Muscle layer of duodenum (tissue), 2 donors: ENCODE results near the gene GALNT9.

Experiments used
- H3K27ac ChIP-seq: one replicate; pipeline ENCODE4 v1.7.0; 2013; ENCODE audit warnings: mild to moderate bottlenecking, low read length
- H3K27me3 ChIP-seq: one replicate; pipeline ENCODE4 v1.7.0; 2013; ENCODE audit warnings: low read depth, mild to moderate bottlenecking, control low read depth, low read length
- H3K36me3 ChIP-seq, 2 donors: one replicate each; pipeline ENCODE4 v1.7.0; 2013; ENCODE audit warnings: low read length in 2 of 2, control low read depth in 1 of 2, mild to moderate bottlenecking in 1 of 2; ENCODE audit not compliant: insufficient read depth in 2 of 2, control insufficient read depth in 1 of 2
- H3K4me1 ChIP-seq, 2 donors: one replicate each; pipeline ENCODE4 v1.7.0; 2013; ENCODE audit warnings: low read length in 2 of 2, mild to moderate bottlenecking in 2 of 2, control low read depth in 1 of 2, moderate library complexity in 1 of 2; ENCODE audit not compliant: insufficient read depth in 2 of 2, control insufficient read depth in 1 of 2
- H3K4me3 ChIP-seq, 2 donors: one replicate each; pipeline ENCODE4 v1.7.0; 2013; ENCODE audit warnings: low read length in 2 of 2, low read depth in 1 of 2, mild to moderate bottlenecking in 1 of 2
- H3K9me3 ChIP-seq, 2 donors: one replicate each; pipeline ENCODE4 v1.7.0; 2013; ENCODE audit warnings: low read length in 2 of 2, control low read depth in 1 of 2, mild to moderate bottlenecking in 1 of 2; ENCODE audit not compliant: control insufficient read depth in 1 of 2
- donor health status: healthy.

Gene GALNT9

DNA sequence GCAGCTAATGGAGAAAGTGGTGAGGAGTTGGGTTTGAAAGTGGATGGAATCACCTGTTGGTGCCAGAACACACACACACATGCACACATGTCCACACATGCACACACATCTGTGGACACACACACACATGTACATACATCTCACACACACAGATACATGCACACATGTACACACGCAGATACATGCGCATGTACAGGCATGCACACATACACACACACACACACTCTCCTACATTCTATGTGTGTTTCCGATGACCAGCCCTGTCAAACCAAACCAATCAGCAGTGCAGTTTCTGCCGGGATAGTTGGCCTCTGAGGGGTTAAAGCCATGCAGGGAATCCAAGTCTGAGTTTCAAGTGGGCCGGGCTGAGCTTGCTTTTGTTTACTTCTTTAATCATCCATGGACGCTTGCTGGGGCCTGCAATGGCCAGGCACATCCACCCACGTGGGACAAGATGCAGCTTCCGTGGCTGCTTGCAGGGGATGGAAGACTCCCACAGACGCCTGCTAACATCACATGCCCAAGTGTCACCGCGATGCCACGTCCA is 52.5 kb downstream of the GALNT9 start:
- H3K27me3 ChIP-seq, result no peaks in the 10 kb centered on the region
- H3K9me3 ChIP-seq, result no peaks in the 10 kb centered on the region
- no peaks in the 10 kb centered on the region for H3K36me3 ChIP-seq
- H3K27ac ChIP-seq, result no peak overlapping the region
- H3K4me3 ChIP-seq, result no peak overlapping the region
- H3K4me1 ChIP-seq, result peaks cover 0 to 4% of the 10 kb centered on the region in 2 donors

DNA sequence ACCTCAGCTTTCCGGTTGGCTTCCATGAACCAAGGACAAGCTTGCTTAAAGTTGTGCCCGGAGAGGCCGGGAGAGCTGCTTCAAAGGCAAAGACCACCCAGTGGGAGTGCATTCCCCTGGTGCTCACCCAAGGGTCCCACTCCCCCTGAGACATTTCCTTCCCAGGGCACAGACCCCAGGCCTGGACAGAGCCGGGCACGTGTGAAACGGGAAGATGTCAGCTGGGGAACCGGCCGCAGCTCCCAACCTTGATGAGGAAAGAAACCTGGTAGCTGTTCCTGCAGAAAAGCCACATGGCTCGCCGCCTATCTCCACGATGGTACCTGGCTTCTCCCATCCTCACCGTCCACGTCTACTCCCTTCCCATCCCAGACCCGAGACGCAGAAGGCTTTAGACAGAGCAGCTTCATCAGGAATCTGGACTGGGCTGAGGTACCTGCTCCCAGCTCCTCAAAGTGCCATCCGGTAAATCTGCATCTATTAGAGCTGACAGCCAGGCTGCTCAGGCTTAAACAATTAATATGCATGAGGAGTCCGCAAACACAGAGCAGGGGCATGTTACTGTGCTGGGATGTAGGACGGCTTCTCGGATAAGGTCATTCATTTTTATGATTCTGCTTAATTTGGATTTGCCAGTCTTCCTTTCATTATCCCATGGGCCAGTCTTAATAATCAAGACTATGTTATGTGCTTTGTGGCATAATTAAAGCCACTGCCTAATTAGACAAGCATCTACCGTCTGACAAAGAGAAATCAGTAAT is 53.1 kb downstream of the GALNT9 start:
- no peaks in the 10 kb centered on the region for H3K27me3 ChIP-seq
- no peaks in the 10 kb centered on the region for H3K9me3 ChIP-seq
- no peaks in the 10 kb centered on the region for H3K36me3 ChIP-seq
- no peak overlapping the region for H3K4me3 ChIP-seq
- no peak overlapping the region for H3K27ac ChIP-seq
- peaks cover 0 to 4% of the 10 kb centered on the region in 2 donors for H3K4me1 ChIP-seq

DNA sequence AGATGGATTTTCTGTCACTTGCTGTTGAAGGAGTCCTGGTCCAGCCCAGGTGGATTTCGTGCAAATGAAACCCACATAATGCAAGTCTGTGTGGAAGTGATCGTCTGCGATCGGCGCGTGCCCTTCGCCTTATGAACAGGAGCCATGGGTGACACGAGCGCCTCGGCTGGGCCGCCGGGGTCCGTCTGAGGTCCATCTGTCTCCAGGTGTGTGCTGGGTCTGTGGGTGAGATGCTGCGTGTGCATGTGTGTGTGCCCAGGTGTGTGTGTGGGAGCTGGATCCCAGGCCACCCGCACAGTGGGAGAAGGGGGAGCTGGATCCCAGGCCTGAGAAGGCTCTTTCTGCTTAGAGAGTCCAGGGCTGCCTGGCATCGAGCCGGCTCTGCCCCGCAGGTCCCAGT is 53.8 kb downstream of the GALNT9 start:
- H3K4me1 ChIP-seq, result peaks cover 0 to 4% of the 10 kb centered on the region in 2 donors
- H3K4me3 ChIP-seq, result no peak overlapping the region
- H3K36me3 ChIP-seq, result no peaks in the 10 kb centered on the region
- H3K9me3 ChIP-seq, result no peaks in the 10 kb centered on the region
- no peaks in the 10 kb centered on the region for H3K27me3 ChIP-seq
- H3K27ac ChIP-seq, result no peak overlapping the region

- no peak overlapping the region for H3K4me3 ChIP-seq
- no peaks in the 10 kb centered on the region for H3K36me3 ChIP-seq
- no peaks in the 10 kb centered on the region for H3K9me3 ChIP-seq
- H3K27ac ChIP-seq, result no peak overlapping the region
- H3K4me1 ChIP-seq, result peaks cover 0 to 4% of the 10 kb centered on the region in 2 donors
- H3K27me3 ChIP-seq, result no peaks in the 10 kb centered on the region
Observed at GRCh38 chr12:132275110-132275531, 54.3 kb downstream of the GALNT9 start.

DNA sequence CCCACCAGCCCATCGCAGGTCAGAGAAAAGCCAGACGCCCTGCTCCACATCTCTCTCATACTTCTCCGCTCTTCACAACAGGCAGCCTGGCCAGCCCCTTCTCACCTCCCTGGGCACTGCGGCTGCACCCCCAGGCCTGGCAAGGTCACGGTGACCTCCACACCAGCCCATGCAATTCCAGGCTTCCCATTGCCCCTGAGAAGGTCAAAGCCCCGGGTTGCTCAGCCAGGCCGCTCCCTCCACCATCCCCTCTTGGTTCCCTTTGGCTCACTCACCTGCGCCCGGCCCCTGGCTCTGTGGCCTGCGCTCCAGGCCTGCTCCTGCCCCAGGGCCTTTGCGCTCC is 55.4 kb downstream of the GALNT9 start:
- Histone ChIP-seq H3K27me3 (no peaks in the 10 kb centered on the region), H3K27ac (no peak overlapping the region)

DNA sequence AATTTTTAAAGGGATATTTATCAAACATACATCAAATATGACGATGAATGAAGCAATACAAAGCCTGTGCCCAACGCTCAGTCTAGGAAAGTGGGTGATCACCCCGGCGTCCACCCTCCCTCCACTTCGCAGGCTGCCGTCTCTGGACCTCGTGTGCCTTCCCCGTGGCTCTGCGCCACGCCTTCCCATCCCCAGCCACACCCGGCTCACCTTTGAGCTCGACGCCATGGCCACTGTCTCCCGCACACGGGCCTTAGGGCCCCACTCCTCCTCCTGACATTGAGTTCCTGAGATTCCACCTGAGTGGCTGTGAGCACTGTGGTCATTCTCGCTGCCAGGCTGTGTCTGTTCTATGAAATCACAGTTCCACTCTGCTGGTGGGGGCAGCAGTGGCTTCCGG is 56.7 kb downstream of the GALNT9 start:
- H3K36me3 ChIP-seq, result no peaks in the 10 kb centered on the region
- H3K27ac ChIP-seq, result no peak overlapping the region
- peaks cover 0 to 4% of the 10 kb centered on the region in 2 donors for H3K4me1 ChIP-seq
- no peak overlapping the region for H3K4me3 ChIP-seq
- no peaks in the 10 kb centered on the region for H3K9me3 ChIP-seq
- no peaks in the 10 kb centered on the region for H3K27me3 ChIP-seq

More for the DNA sequence above, 55.4 kb downstream of the GALNT9 start:
- Histone ChIP-seq H3K4me3 (no peak overlapping the region), H3K4me1 (peaks cover 0 to 4% of the 10 kb centered on the region in 2 donors), H3K36me3 (no peaks in the 10 kb centered on the region), H3K9me3 (no peaks in the 10 kb centered on the region)

- H3K36me3 ChIP-seq, result no peaks in the 10 kb centered on the region
- no peak overlapping the region for H3K4me3 ChIP-seq
- H3K9me3 ChIP-seq, result no peaks in the 10 kb centered on the region
- no peak overlapping the region for H3K27ac ChIP-seq
- no peaks in the 10 kb centered on the region for H3K27me3 ChIP-seq
- H3K4me1 ChIP-seq, result peaks cover 0 to 4% of the 10 kb centered on the region in 2 donors
Observed at GRCh38 chr12:132271755-132272092, 57.7 kb downstream of the GALNT9 start.

GRCh38 chr12:132270969-132271754 is 58.2 kb downstream of the GALNT9 start:
- Histone ChIP-seq H3K36me3 (no peaks in the 10 kb centered on the region), H3K27me3 (no peaks in the 10 kb centered on the region), H3K27ac (no peak overlapping the region), H3K9me3 (no peaks in the 10 kb centered on the region), H3K4me3 (no peak overlapping the region), H3K4me1 (peaks cover 0 to 4% of the 10 kb centered on the region in 2 donors)

DNA sequence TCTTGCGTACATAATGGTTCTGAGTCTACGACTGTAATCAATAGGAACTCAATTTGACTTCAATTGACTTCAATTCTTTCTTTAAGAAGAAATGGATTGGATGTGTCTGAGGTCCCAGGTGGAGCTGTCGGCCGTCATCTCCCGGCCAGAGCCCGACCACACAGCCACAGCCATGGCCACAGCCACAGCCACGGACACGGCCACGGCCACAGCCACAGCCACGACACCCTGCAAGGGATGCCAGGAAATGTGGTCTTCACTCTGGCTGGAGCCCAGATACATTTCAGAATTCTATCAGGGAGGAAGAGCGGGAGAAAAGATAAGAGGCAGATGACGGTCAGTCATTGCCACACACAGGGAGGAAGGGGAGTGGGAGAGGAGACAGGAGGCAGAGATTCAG is 58.9 kb downstream of the GALNT9 start:
- no peak overlapping the region for H3K4me3 ChIP-seq
- H3K36me3 ChIP-seq, result no peaks in the 10 kb centered on the region
- H3K27me3 ChIP-seq, result no peaks in the 10 kb centered on the region
- H3K27ac ChIP-seq, result no peak overlapping the region
- H3K4me1 ChIP-seq, result peaks cover 0 to 4% of the 10 kb centered on the region in 2 donors
- no peaks in the 10 kb centered on the region for H3K9me3 ChIP-seq

DNA sequence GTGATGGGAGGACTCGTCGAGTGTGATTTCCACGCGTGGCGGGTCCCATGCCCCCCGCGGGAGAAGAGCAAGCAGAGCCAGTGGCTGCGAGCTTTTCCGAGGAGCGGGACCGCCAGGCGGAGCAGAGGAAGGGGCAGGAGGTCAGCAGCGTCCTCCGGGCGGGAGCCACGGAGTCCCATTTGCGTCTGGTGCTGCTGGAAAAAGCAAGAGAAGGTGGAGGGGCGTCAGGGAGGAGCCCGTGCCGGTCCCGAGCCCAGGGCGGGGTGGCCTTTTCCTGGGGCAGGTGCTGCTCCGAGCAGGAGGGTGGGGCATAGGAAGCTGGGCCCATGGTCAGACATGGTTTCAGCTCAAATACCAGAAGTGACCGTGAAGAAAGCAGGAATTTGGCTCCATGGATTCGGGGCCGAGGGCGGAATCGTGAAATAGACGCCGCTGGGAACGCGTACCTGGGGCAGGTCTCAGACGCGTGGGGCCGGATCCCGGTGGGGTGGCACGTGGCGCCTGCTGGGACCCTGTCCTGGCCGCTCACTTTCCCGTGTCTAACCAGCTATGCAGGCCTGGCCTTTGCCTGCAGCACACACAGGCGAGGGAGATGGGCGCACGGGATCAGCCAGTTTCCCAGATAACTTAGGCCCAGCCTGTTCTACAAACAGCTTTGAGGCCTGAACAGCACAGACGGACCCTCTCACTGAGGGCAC is 60.0 kb downstream of the GALNT9 start:
- H3K36me3 ChIP-seq, result no peaks in the 10 kb centered on the region
- H3K9me3 ChIP-seq, result no peaks in the 10 kb centered on the region
- no peak overlapping the region for H3K4me3 ChIP-seq
- H3K27ac ChIP-seq, result no peak overlapping the region
- peaks cover 0 to 4% of the 10 kb centered on the region in 2 donors for H3K4me1 ChIP-seq
- H3K27me3 ChIP-seq, result no peaks in the 10 kb centered on the region

GRCh38 chr12:132268674-132269073 is 60.7 kb downstream of the GALNT9 start:
- Histone ChIP-seq H3K4me3 (no peak overlapping the region), H3K36me3 (no peaks in the 10 kb centered on the region), H3K27ac (no peak overlapping the region), H3K27me3 (no peaks in the 10 kb centered on the region), H3K9me3 (no peaks in the 10 kb centered on the region), H3K4me1 (peaks cover 0 to under 1% of the 10 kb centered on the region in 2 donors)
